IPS DF 6.9 (cell line): ENCODE data around the gene ANKS6.

Experiments
- DNase-seq: peaks from one replicate; pipeline ENCODE4 v3.0.0-alpha.2; 2013; ENCODE audit warnings: low read depth, low spot score
- H3K27ac ChIP-seq: one replicate; pipeline ENCODE4 v1.5.1; 2013; ENCODE audit warnings: low read length, control low read depth
- H3K27me3 ChIP-seq: 2 replicates; pipeline ENCODE4 v1.6.1; 2013; ENCODE audit warnings: mild to moderate bottlenecking, low read length; ENCODE audit not compliant: control insufficient read depth, insufficient read depth
- H3K36me3 ChIP-seq: 2 replicates; pipeline ENCODE4 v1.6.1; 2013; ENCODE audit warnings: low read length; ENCODE audit not compliant: control insufficient read depth, insufficient read depth
- H3K4me1 ChIP-seq: 2 replicates; pipeline ENCODE4 v1.6.1; 2013; ENCODE audit warnings: low read length; ENCODE audit not compliant: control insufficient read depth, insufficient read depth
- H3K4me3 ChIP-seq: 2 replicates; pipeline ENCODE4 v1.5.1; 2013; ENCODE audit warnings: mild to moderate bottlenecking, low read length
- H3K9me3 ChIP-seq: 2 replicates; pipeline ENCODE4 v1.6.1; 2013; ENCODE audit warnings: low read length, inconsistent platforms; ENCODE audit not compliant: control insufficient read depth, insufficient read depth
- WGBS: extraction: QIAGEN DNeasy Blood & Tissue Kit; methylation state at CpG from one replicate; pipeline ENCODE4 v1.1.7; 2013; ENCODE audit warnings: mixed read lengths, missing lambda C conversion rate; ENCODE audit not compliant: insufficient read length, insufficient coverage; 5-methylcytosine and 5-hydroxymethylcytosine counted together

Gene ANKS6

GRCh38 chr9:98719055-98719454 is 77.3 kb downstream of the ANKS6 start:
- no CpG with 5 or more reads among the region's 2 CpGs for WGBS
- Histone ChIP-seq H3K4me3 (no peak overlapping the region), H3K27me3 (no peaks in the 10 kb centered on the region), H3K9me3 (no peaks in the 10 kb centered on the region), H3K27ac (no peak overlapping the region), H3K4me1 (no peaks in the 10 kb centered on the region), H3K36me3 (no peaks in the 10 kb centered on the region)
- DNase-seq: no peak

DNA sequence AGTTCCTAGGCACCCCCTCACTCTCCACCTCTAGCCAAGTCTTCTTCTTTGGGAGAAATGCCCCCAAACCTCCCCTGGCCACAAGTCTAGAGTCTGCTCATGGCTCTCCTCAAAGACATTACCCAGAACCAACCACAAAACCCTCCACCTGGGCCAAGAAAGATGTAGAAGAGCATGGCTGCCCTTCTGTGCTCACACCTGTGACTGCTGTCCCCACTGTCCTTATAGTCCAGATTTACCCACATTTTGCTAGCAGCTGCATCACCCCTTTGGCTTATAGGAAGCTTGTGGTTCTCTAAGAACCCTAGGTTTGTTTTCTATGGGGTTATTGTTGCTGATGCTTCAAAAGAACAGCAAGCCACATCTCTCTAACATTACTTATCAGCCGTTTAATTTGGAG is 81.5 kb downstream of the ANKS6 start:
- Histone ChIP-seq H3K27ac (no peak overlapping the region), H3K4me1 (no peaks in the 10 kb centered on the region), H3K4me3 (no peak overlapping the region), H3K9me3 (no peaks in the 10 kb centered on the region), H3K27me3 (peaks cover 8% of the 10 kb centered on the region; the same call in 1 of the 2 replicates), H3K36me3 (no peaks in the 10 kb centered on the region)
- WGBS: no CpG with 5 or more reads among the region's 1 CpG
- no peak for DNase-seq

GRCh38 chr9:98712987-98713386 is 83.4 kb downstream of the ANKS6 start:
- H3K27me3 ChIP-seq: peaks cover 18% of the 10 kb centered on the region

GRCh38 chr9:98709968-98710965 is 86.1 kb downstream of the ANKS6 start:
- Histone ChIP-seq H3K27me3 (peaks cover 39% of the 10 kb centered on the region), H3K9me3 (no peaks in the 10 kb centered on the region), H3K4me3 (no peak overlapping the region), H3K27ac (no peak overlapping the region), H3K36me3 (no peaks in the 10 kb centered on the region), H3K4me1 (peaks cover 5% of the 10 kb centered on the region)
- no CpG with 5 or more reads among the region's 14 CpGs for WGBS
- no peak for DNase-seq

More at GRCh38 chr9:98712987-98713386, 83.4 kb downstream of the ANKS6 start:
- Histone ChIP-seq H3K4me1 (peaks cover 4% of the 10 kb centered on the region), H3K36me3 (no peaks in the 10 kb centered on the region), H3K9me3 (no peaks in the 10 kb centered on the region), H3K4me3 (no peak overlapping the region), H3K27ac (no peak overlapping the region)
- no peak for DNase-seq

- DNase-seq: no peak
- Histone ChIP-seq H3K27me3 (peaks cover 40% of the 10 kb centered on the region), H3K9me3 (no peaks in the 10 kb centered on the region), H3K4me1 (peaks cover 5% of the 10 kb centered on the region), H3K27ac (no peak within 1 kb of the TSS), H3K36me3 (no peaks in the 10 kb centered on the region), H3K4me3 (peak within 1 kb of the TSS; percentile 52; the same call in 1 of the 2 replicates)
- no CpG with 5 or more reads among the region's 111 CpGs for WGBS
Observed at GRCh38 chr9:98708933-98709911, 87.1 kb downstream of the ANKS6 start, which contains the start of gene GABBR2. Gene GABBR2 (minus strand): TSS chr9:98708935. CDS start chr9:98708737, 198 bp downstream.

GRCh38 chr9:98708103-98708932 is 88.0 kb downstream of the ANKS6 start:
- Histone ChIP-seq H3K27me3 (peaks cover 40% of the 10 kb centered on the region), H3K36me3 (no peaks in the 10 kb centered on the region), H3K4me1 (peaks cover 5% of the 10 kb centered on the region), H3K27ac (no peak overlapping the region), H3K4me3 (peak overlapping the region; percentile 52; the same call in 1 of the 2 replicates), H3K9me3 (no peaks in the 10 kb centered on the region)
- no CpG with 5 or more reads among the region's 89 CpGs for WGBS
- no peak for DNase-seq

DNA sequence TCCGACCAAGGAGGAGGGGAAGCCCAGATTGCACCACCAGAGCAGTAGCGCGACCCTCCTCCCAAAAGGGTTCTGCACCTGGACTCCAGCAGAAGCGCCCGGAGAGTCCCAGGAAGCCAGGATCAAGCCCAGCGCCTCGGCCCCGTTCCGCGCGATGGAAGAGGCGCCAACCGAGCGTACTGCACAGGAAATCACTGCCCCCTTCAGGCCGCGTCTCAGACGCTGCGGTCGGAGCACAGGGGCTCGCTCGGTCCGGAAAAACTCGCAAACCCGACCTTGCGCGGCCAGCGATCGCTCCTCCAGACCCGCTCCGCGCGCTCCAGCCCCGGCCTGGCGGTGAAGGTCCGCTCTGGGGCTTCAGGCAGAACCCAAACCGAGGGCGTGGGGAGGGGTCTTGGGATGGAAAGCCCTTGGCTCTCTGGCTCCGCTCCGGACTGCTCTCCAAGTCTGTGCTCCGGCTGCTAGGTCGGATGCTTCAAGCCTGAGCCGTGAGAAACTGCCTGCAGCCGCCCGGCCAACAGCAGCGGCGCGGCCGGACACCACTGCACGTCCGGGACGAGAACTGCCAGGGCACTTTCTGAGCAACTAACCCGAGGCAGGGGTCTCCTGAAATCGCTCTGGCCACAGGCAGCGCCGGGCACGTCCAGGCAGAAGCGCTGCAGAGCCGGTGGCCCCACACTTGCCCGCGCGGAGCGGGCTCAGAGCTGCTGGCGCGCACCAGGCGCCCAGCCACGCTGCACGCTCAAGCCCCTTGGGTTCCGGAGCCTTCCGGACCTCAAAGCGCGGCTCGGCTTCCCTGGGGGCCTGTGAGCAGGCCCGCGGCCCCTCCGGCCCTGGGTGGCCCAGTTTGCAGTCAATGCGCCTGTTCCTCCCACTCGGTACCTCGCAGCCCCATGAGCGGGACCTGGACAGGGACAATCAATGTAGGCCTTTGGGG is 88.9 kb downstream of the ANKS6 start:
- H3K27ac ChIP-seq: no peak overlapping the region
- WGBS: no CpG with 5 or more reads among the region's 79 CpGs
- no peaks in the 10 kb centered on the region for H3K36me3 ChIP-seq
- DNase-seq: peak; percentile 83
- peak overlapping the region; percentile 21; the same call in 1 of the 2 replicates for H3K4me3 ChIP-seq
- no peaks in the 10 kb centered on the region for H3K9me3 ChIP-seq
- H3K4me1 ChIP-seq: peaks cover 5% of the 10 kb centered on the region
- peaks cover 40% of the 10 kb centered on the region for H3K27me3 ChIP-seq

DNA sequence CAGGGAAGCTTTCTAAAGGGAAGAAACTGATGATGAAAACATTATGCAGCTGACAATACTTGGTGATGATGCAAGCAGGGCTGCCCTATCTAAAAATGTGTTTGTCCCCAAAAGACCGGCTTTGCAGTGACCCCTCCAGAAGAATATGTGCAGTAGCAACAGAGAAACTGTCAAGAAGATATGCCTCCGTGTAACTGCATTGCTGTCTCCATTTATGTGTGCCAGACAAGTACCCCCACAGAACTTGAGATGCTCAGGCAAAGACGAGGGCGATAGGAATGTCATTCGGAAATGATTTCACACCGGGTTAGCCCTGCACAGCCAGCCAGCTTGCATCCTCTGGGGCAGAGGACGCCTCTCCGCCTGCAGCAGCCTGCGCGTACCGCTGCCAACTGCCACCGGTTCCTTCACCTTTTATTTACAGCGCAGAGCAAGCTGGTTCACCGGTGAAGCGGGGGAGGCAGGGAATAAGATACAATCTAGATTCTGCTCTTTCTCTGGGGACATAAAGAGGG is 89.6 kb downstream of the ANKS6 start:
- H3K27me3 ChIP-seq: peaks cover 40% of the 10 kb centered on the region
- no peaks in the 10 kb centered on the region for H3K36me3 ChIP-seq
- DNase-seq: no peak
- no peaks in the 10 kb centered on the region for H3K9me3 ChIP-seq
- H3K4me1 ChIP-seq: peaks cover 5% of the 10 kb centered on the region
- H3K4me3 ChIP-seq: peak overlapping the region; percentile 2; the same call in 1 of the 2 replicates
- WGBS: no CpG with 5 or more reads among the region's 15 CpGs
- no peak overlapping the region for H3K27ac ChIP-seq
